Muscle layer of duodenum (tissue), 2 donors: ENCODE measurements around the gene FKBP5.

ENCODE experiments used
- H3K27ac ChIP-seq: one replicate; pipeline ENCODE4 v1.7.0; 2013; ENCODE audit warnings: mild to moderate bottlenecking, low read length
- H3K27me3 ChIP-seq: one replicate; pipeline ENCODE4 v1.7.0; 2013; ENCODE audit warnings: low read depth, mild to moderate bottlenecking, control low read depth, low read length
- H3K36me3 ChIP-seq, 2 donors: one replicate each; pipeline ENCODE4 v1.7.0; 2013; ENCODE audit warnings: low read length in 2 of 2, control low read depth in 1 of 2, mild to moderate bottlenecking in 1 of 2; ENCODE audit not compliant: insufficient read depth in 2 of 2, control insufficient read depth in 1 of 2
- H3K4me1 ChIP-seq, 2 donors: one replicate each; pipeline ENCODE4 v1.7.0; 2013; ENCODE audit warnings: low read length in 2 of 2, mild to moderate bottlenecking in 2 of 2, control low read depth in 1 of 2, moderate library complexity in 1 of 2; ENCODE audit not compliant: insufficient read depth in 2 of 2, control insufficient read depth in 1 of 2
- H3K4me3 ChIP-seq, 2 donors: one replicate each; pipeline ENCODE4 v1.7.0; 2013; ENCODE audit warnings: low read length in 2 of 2, low read depth in 1 of 2, mild to moderate bottlenecking in 1 of 2
- H3K9me3 ChIP-seq, 2 donors: one replicate each; pipeline ENCODE4 v1.7.0; 2013; ENCODE audit warnings: low read length in 2 of 2, control low read depth in 1 of 2, mild to moderate bottlenecking in 1 of 2; ENCODE audit not compliant: control insufficient read depth in 1 of 2
- donor health status: healthy.

The FKBP5 gene

DNA sequence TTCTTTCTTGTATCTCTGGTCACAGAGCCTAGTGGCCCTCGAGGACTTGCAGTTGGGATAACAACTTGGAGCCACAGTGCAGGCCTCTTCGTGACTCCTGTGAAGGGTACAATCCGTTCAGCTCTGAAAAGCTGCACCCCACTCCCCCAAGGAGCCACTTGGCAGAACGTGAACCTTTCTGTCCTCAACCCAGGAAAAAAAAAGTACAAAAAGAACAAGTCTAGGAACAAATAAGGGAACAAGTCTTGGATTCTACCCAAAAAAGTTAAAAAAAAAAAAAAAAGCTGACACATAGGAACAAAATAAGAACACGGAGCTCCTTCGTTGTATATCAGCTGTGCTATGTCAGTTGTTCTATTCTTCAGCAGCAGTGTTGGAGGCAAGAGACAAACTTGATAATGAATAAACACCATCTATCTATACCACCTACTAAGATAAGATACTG, 98.1 kb downstream of the FKBP5 start:
- Histone ChIP-seq H3K27me3 (no peaks in the 10 kb centered on the region), H3K36me3 (peaks cover 14 to 19% of the 10 kb centered on the region in 2 donors), H3K9me3 (no peaks in the 10 kb centered on the region), H3K4me3 (no peak overlapping the region), H3K4me1 (peaks cover 4 to 53% of the 10 kb centered on the region in 2 donors), H3K27ac (peak overlapping the region; percentile 64)

- peaks cover 12 to 18% of the 10 kb centered on the region in 2 donors for H3K36me3 ChIP-seq
- no peaks in the 10 kb centered on the region for H3K9me3 ChIP-seq
- no peak overlapping the region for H3K4me3 ChIP-seq
- no peaks in the 10 kb centered on the region for H3K27me3 ChIP-seq
- H3K27ac ChIP-seq: peak overlapping the region; percentile 64
- H3K4me1 ChIP-seq: peaks cover 4 to 53% of the 10 kb centered on the region in 2 donors
Measured at GRCh38 chr6:35589904-35590303, 98.8 kb downstream of the FKBP5 start.

DNA sequence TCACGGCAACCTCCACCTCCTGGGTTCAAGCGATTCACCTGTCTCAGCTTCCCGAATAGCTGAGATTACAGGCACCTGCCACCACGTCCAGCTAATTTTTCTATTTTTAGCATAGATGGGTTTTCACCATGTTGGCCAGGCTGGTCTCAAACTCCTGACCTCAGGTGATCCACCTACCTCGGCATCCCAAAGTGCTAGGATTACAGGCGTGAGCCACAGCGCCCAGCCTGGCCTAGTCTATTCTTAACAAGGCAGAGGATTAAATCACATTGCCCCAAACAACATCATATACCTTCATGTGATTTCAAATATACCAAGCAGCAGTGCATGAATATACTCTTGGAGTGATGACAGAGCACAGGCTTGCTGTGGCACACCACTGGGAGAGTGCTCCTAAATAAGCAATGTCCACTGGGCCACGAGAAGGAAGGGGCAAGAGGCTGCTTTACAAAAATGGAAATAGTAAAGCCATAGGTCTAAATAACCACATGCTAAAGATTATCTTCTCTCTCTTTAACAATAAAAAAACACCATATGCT, 99.4 kb downstream of the FKBP5 start:
- Histone ChIP-seq H3K9me3 (no peaks in the 10 kb centered on the region), H3K27me3 (no peaks in the 10 kb centered on the region), H3K36me3 (peaks cover 11 to 14% of the 10 kb centered on the region in 2 donors), H3K4me3 (no peak overlapping the region), H3K27ac (peak overlapping the region; percentile 64), H3K4me1 (peaks cover 4 to 55% of the 10 kb centered on the region in 2 donors)

GRCh38 chr6:35587167-35587566, 101.5 kb downstream of the FKBP5 start:
- H3K4me3 ChIP-seq: no peak overlapping the region
- no peaks in the 10 kb centered on the region for H3K27me3 ChIP-seq
- H3K36me3 ChIP-seq: peaks cover 11 to 14% of the 10 kb centered on the region in 2 donors
- H3K27ac ChIP-seq: no peak overlapping the region
- H3K4me1 ChIP-seq: peaks cover 4 to 47% of the 10 kb centered on the region in 2 donors
- no peaks in the 10 kb centered on the region for H3K9me3 ChIP-seq

GRCh38 chr6:35586542-35586941, 102.2 kb downstream of the FKBP5 start:
- Histone ChIP-seq H3K4me3 (no peak overlapping the region), H3K27ac (no peak overlapping the region), H3K27me3 (no peaks in the 10 kb centered on the region), H3K4me1 (peaks cover 4 to 41% of the 10 kb centered on the region in 2 donors), H3K36me3 (peaks cover 16 to 20% of the 10 kb centered on the region in 2 donors), H3K9me3 (no peaks in the 10 kb centered on the region)

- Histone ChIP-seq H3K9me3 (no peaks in the 10 kb centered on the region), H3K27ac (no peak overlapping the region), H3K4me1 (peaks cover 4 to 33% of the 10 kb centered on the region in 2 donors), H3K4me3 (no peak overlapping the region), H3K36me3 (peaks cover 16 to 20% of the 10 kb centered on the region in 2 donors), H3K27me3 (no peaks in the 10 kb centered on the region)
Measured at GRCh38 chr6:35585658-35586057, 103.1 kb downstream of the FKBP5 start.

- Histone ChIP-seq H3K27ac (no peak overlapping the region), H3K36me3 (peaks cover 16 to 22% of the 10 kb centered on the region in 2 donors), H3K4me1 (peaks cover 0 to 17% of the 10 kb centered on the region in 2 donors)
Measured at GRCh38 chr6:35583893-35584688, 104.6 kb downstream of the FKBP5 start.

DNA sequence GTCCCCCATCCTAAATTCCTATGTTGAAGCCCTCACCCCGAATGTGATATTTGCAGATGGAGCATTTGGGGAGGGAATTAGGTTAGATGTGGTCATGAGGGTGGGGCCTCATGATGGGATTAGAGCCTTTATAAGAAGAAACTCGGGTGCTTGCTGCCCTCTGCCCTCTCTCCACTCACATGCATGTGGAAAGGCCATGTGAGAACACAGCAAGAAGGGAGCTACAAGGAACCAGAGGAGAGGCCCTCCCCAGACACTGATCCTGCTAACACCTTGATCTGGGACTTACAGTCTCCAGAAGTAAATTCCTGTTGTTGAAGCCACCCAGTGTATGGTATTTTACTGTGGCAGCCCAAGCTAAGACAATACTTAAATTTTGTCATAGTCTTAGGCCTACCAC, 106.4 kb downstream of the FKBP5 start:
- Histone ChIP-seq H3K27me3 (no peaks in the 10 kb centered on the region), H3K27ac (no peak overlapping the region), H3K9me3 (no peaks in the 10 kb centered on the region), H3K4me1 (peaks cover 0 to 13% of the 10 kb centered on the region in 2 donors), H3K36me3 (peaks cover 23 to 27% of the 10 kb centered on the region in 2 donors), H3K4me3 (no peak overlapping the region)

More at GRCh38 chr6:35583893-35584688, 104.6 kb downstream of the FKBP5 start:
- Histone ChIP-seq H3K27me3 (no peaks in the 10 kb centered on the region), H3K4me3 (no peak overlapping the region), H3K9me3 (no peaks in the 10 kb centered on the region)

DNA sequence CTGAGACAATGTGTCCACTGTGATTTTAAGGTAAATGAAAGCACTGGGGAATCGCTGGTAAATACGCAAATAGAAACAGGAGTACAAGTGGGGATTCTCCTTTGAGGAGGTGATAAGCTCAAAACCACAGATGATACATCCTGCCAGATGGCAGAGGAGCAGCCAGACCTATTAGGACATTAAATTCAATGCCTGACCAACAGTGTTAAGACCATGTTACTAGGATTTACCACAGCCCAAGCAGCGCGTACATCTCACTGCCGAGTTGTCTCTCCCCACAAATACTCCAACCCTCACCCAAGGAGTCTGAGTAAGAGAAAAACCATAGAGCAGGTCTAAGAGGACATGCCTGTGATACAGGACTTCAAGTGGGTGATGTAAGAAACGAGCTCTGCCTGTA, 107.1 kb downstream of the FKBP5 start:
- H3K27ac ChIP-seq: no peak overlapping the region
- H3K4me3 ChIP-seq: no peak overlapping the region
- peaks cover 30 to 33% of the 10 kb centered on the region in 2 donors for H3K36me3 ChIP-seq
- no peaks in the 10 kb centered on the region for H3K9me3 ChIP-seq
- H3K4me1 ChIP-seq: peaks cover 0 to 7% of the 10 kb centered on the region in 2 donors
- no peaks in the 10 kb centered on the region for H3K27me3 ChIP-seq

- H3K4me1 ChIP-seq: peaks cover 0 to 5% of the 10 kb centered on the region in 2 donors
- no peaks in the 10 kb centered on the region for H3K9me3 ChIP-seq
- no peak overlapping the region for H3K4me3 ChIP-seq
- peaks cover 35 to 40% of the 10 kb centered on the region in 2 donors for H3K36me3 ChIP-seq
- no peak overlapping the region for H3K27ac ChIP-seq
- H3K27me3 ChIP-seq: no peaks in the 10 kb centered on the region
Measured at GRCh38 chr6:35580836-35581235, 107.9 kb downstream of the FKBP5 start.

GRCh38 chr6:35576682-35577081, 112.0 kb downstream of the FKBP5 start:
- H3K9me3 ChIP-seq: no peaks in the 10 kb centered on the region
- H3K4me1 ChIP-seq: no peaks in the 10 kb centered on the region
- no peaks in the 10 kb centered on the region for H3K27me3 ChIP-seq
- no peak overlapping the region for H3K27ac ChIP-seq
- H3K36me3 ChIP-seq: peaks cover 48 to 51% of the 10 kb centered on the region in 2 donors
- no peak overlapping the region for H3K4me3 ChIP-seq
